ENCODE results near the gene WWC2. TPM values are rescaled to one million over a fixed set of nuclear protein-coding genes. Genes with fewer than 3 reads are reported as not detected.
A peak's percentile ranks its signal among the peaks of the same experiment; 100 is the strongest.

Gene WWC2
- total and polyA plus RNA-seq, 2 experiments from 2014 or later = 50.5 to 74.2 TPM

GRCh38 chr4:183342541-183343533, 243.8 kb downstream of the WWC2 start:
- no peaks in the 10 kb centered on the region for H3F3A ChIP-seq (replicated peaks; ENCODE audit: low read depth)
- peak; percentile 42 for DNase-seq (ENCODE audit: low spot score)
- H3K9me2 ChIP-seq (ENCODE audit: insufficient read depth) = no peaks in the 10 kb centered on the region
- no peak overlapping the region for H3K4me3 Mint-ChIP-seq
- H3K27me3 Mint-ChIP-seq (ENCODE audit: insufficient read depth, low read depth, poor library complexity) = peaks cover 2% of the 10 kb centered on the region
- ATAC-seq = peak; percentile 90
- H3K4me1 Mint-ChIP-seq = peaks cover 3% of the 10 kb centered on the region; the same call in 1 of the 3 replicates
- no peaks in the 10 kb centered on the region for H4K20me1 ChIP-seq (replicated peaks; ENCODE audit: insufficient read depth)
- H3K79me2 ChIP-seq (replicated peaks; ENCODE audit: insufficient read depth) = no peaks in the 10 kb centered on the region
- no peak overlapping the region for H3K27ac ChIP-seq (ENCODE audit: low read depth)
- TF ChIP-seq ZNF331 (CRISPR knock-in tag; IDR thresholded peaks at IDR 0.05; ENCODE audit: low read depth) (no peak), ZNF462 (CRISPR knock-in tag; IDR thresholded peaks at IDR 0.05) (no peak), NANOG (IDR thresholded peaks at IDR 0.05; ENCODE audit: borderline replicate concordance) (no peak), EZH2 (IDR thresholded peaks at IDR 0.05; ENCODE audit: low read depth, unreplicated experiment) (no peak), ETS1 (IDR thresholded peaks at IDR 0.05) (no peak), POLR2AphosphoS5 (IDR thresholded peaks at IDR 0.05; ENCODE audit: low read depth) (no peak), STAT1 (IDR thresholded peaks at IDR 0.05; ENCODE audit: unreplicated experiment) (no peak), CTCF (conservative IDR thresholded peaks at IDR 0.05; ENCODE audit: low read depth in 2 of 2) (no peak), EZH2phosphoT487 (IDR thresholded peaks at IDR 0.05; ENCODE audit: unreplicated experiment) (no peak), ZNF114 (CRISPR knock-in tag; IDR thresholded peaks at IDR 0.05) (no peak), CREB1 (CRISPR knock-in tag; IDR thresholded peaks at IDR 0.05; ENCODE audit: low read depth) (no peak), JUNB (IDR thresholded peaks at IDR 0.05; ENCODE audit: unreplicated experiment) (no peak), REST (IDR thresholded peaks at IDR 0.05; ENCODE audit: unreplicated experiment) (no peak)
- no peak overlapping the region for H3K27ac Mint-ChIP-seq
- peak overlapping the region; percentile 65; the same call in 1 of the 2 replicates for H3K4me2 ChIP-seq
- no peaks in the 10 kb centered on the region for H3K36me3 ChIP-seq (ENCODE audit: insufficient read depth)
- H3K4me3 ChIP-seq = peak overlapping the region; percentile 35; the same call in 1 of the 2 replicates
- H2AFZ ChIP-seq = peak overlapping the region; percentile 95
- no peaks in the 10 kb centered on the region for H3K4me1 ChIP-seq (ENCODE audit: insufficient read depth)
- peaks cover 3% of the 10 kb centered on the region; the same call in 1 of the 3 replicates for H3K9me3 Mint-ChIP-seq
- no peaks in the 10 kb centered on the region for H3K27me3 ChIP-seq (ENCODE audit: insufficient read depth)
- H3K36me3 Mint-ChIP-seq (ENCODE audit: low read depth) = no peaks in the 10 kb centered on the region
